Measurements from ENCODE around the gene CERS6. TPM values are rescaled to one million over a fixed set of nuclear protein-coding genes. Genes with fewer than 3 reads are reported as not detected.

The CERS6 gene
- total and polyA plus RNA-seq, 2 of the 8 experiments (the other 6 are each of a cell fraction or from before 2014, with no cell fraction given), result 6.8 to 28.2 TPM

DNA sequence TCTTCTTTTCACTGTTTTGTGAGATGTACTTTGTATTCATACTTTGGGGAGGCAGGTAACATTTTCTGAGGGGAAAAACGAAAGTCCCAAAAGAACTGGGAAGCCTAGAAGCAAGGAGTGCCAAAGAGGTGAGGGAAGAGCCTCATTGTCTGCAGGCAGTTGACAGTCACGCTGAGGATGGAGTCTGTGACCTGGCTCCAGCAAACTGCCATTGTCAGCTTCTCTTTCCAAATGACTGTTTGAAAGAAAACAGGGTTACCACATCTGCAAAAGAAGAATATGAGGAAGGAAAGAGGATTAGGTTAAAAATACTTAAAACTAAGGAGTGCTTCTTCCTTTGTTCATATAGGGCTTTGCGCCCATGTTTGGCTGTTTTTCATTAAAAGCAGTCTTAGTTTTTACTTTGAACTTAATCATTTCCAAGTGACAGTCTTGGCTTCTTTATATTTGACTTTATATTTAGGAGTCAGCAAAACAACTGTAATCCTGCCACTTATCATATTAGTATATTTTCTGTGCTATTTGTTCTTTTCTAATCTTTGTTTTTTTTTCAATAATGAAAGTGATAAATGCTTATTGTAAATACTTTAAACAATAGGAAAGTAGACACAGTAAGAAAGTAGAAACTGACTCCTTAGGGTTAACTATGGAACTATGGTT, 35.0 kb downstream of the CERS6 start:
- no peak overlapping the region for H3K4me3 ChIP-seq (ENCODE audit: extremely low read depth in 1 of 4, insufficient read depth in 2 of 4, low read depth in 3 of 4, low read length in 4 of 4)
- H4K20me1 ChIP-seq (replicated peaks in 1 of 2; ENCODE audit: control insufficient read depth in 1 of 2, insufficient read depth in 2 of 2, low read length in 2 of 2), result no peaks in the 10 kb centered on the region
- no peaks in the 10 kb centered on the region for H3K9me3 ChIP-seq (ENCODE audit: insufficient read depth in 2 of 2, low read depth in 1 of 2, low read length in 1 of 2)
- no peak overlapping the region for H2BK5ac ChIP-seq (ENCODE audit: low read depth, low read length)
- no peaks in the 10 kb centered on the region for H3K36me3 ChIP-seq (ENCODE audit: control insufficient read depth in 2 of 4, insufficient read depth in 4 of 4, low read length in 3 of 4)
- H3K4me2 ChIP-seq (ENCODE audit: insufficient read depth in 1 of 2, low read depth in 2 of 2, low read length in 2 of 2), result no peak overlapping the region
- H2BK15ac ChIP-seq (ENCODE audit: low read length), result no peak overlapping the region
- TF ChIP-seq, protein P1, sequence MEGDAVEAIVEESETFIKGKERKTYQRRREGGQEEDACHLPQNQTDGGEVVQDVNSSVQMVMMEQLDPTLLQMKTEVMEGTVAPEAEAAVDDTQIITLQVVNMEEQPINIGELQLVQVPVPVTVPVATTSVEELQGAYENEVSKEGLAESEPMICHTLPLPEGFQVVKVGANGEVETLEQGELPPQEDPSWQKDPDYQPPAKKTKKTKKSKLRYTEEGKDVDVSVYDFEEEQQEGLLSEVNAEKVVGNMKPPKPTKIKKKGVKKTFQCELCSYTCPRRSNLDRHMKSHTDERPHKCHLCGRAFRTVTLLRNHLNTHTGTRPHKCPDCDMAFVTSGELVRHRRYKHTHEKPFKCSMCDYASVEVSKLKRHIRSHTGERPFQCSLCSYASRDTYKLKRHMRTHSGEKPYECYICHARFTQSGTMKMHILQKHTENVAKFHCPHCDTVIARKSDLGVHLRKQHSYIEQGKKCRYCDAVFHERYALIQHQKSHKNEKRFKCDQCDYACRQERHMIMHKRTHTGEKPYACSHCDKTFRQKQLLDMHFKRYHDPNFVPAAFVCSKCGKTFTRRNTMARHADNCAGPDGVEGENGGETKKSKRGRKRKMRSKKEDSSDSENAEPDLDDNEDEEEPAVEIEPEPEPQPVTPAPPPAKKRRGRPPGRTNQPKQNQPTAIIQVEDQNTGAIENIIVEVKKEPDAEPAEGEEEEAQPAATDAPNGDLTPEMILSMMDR (IDR thresholded peaks at IDR 0.05; ENCODE audit: control extremely low read depth in 1 of 3, insufficient read depth in 1 of 3, low read depth in 1 of 3, low read length in 3 of 3), result no peak
- no peak overlapping the region for H3K23ac ChIP-seq (ENCODE audit: insufficient read length)
- no peak overlapping the region for H3K14ac ChIP-seq (ENCODE audit: insufficient read length)
- H3K4me1 ChIP-seq (replicated peaks in 1 of 4; ENCODE audit: control insufficient read depth in 3 of 4, insufficient read depth in 4 of 4, low read length in 3 of 4), result peaks cover 2 to 10% (median 7%) of the 10 kb centered on the region in 4 experiments; a peak in 4 of 7 replicates
- no peak overlapping the region for H4K8ac ChIP-seq (ENCODE audit: extremely low read depth, insufficient read depth, low read length)
- DNase-seq (ENCODE audit: low read depth in 1 of 2, low spot score in 2 of 2), result no peak
- no peak overlapping the region for H3K56ac ChIP-seq (replicated peaks; ENCODE audit: insufficient read length, low read depth, low read length)
- no peak overlapping the region for H2BK12ac ChIP-seq (ENCODE audit: low read depth, low read length)
- H2BK20ac ChIP-seq (ENCODE audit: low read length), result no peak overlapping the region
- H3K27ac ChIP-seq (ENCODE audit: low read depth, low read length), result no peak overlapping the region
- H3K79me1 ChIP-seq (ENCODE audit: low read depth, low read length), result no peaks in the 10 kb centered on the region
- no peak overlapping the region for H2AFZ ChIP-seq (ENCODE audit: low read length)
- no peaks in the 10 kb centered on the region for H3K23me2 ChIP-seq (ENCODE audit: low read depth, low read length)
- CTCF ChIA-PET (ENCODE audit: partially characterized antibody), result interaction anchor here (1.0 to 4.5 kb wide), 4 partner anchors 9 to 125 kb away, joined by 3 to 57 read pairs (median 4); no protein-coding TSS in a partner anchor
- no peak overlapping the region for H4K91ac ChIP-seq (replicated peaks; ENCODE audit: insufficient read length, low read length)
- H3K18ac ChIP-seq (ENCODE audit: extremely low read depth, low read length), result no peak overlapping the region
- POLR2A ChIA-PET (ENCODE audit: partially characterized antibody), result interaction anchor here (1.1 kb wide), 1 partner anchor 12 kb away, joined by 4 read pairs; no protein-coding TSS in a partner anchor
- no peaks in the 10 kb centered on the region for H3K27me3 ChIP-seq (replicated peaks in 1 of 4; ENCODE audit: control insufficient read depth in 3 of 4, extremely low read depth in 1 of 4, insufficient read depth in 3 of 4, low read length in 3 of 4)
- H2BK120ac ChIP-seq (replicated peaks; ENCODE audit: low read depth, low read length), result no peak overlapping the region
- FAIRE-seq, result no peak
- no peak overlapping the region for H3K4ac ChIP-seq (replicated peaks; ENCODE audit: insufficient read length, low read depth, low read length)
- H2AK5ac ChIP-seq (ENCODE audit: low read depth, low read length), result no peak overlapping the region
- WGBS, 2 experiments (ENCODE audit: extremely low coverage in 1 of 2, insufficient coverage in 1 of 2, insufficient read length in 1 of 2, insufficient replicate concordance in 2 of 2, low coverage in 1 of 2, low lambda C conversion rate in 2 of 2, missing lambda C conversion rate in 1 of 2), result 63% methylated on average over 3 of the region's 3 CpGs; no CpG with 5 or more reads in 1 of the 2 experiments
- peaks cover 2 to 85% of the 10 kb centered on the region in 2 experiments; a peak in 2 of 4 replicates for H3K79me2 ChIP-seq (ENCODE audit: control insufficient read depth in 1 of 2, insufficient read depth in 2 of 2, low read length in 2 of 2)
- no peak overlapping the region for H3K9ac ChIP-seq (replicated peaks in 1 of 4; ENCODE audit: extremely low read depth in 1 of 4, low read depth in 3 of 4, low read length in 3 of 4)
- H4K5ac ChIP-seq (ENCODE audit: insufficient read length, low read depth, low read length), result no peak overlapping the region
